Measurements from ENCODE around the gene NPAS1.

NPAS1 gene

GRCh38 chr19:47068246-47068645, 48.6 kb downstream of the NPAS1 start:
- TF ChIP-seq CTCF (IDR thresholded peaks at IDR 0.05; ENCODE audit: low read depth, low read length, poor library complexity, severe bottlenecking) (no peak), EZH2phosphoT487 (IDR thresholded peaks at IDR 0.05; ENCODE audit: borderline replicate concordance, low read length) (no peak)
- Histone ChIP-seq H3F3A (ENCODE audit: control insufficient read depth, insufficient read depth) (0 out of 2 replicates have a peak, but pooled peaks cover 2% of the 10 kb centered on the region), H3K27me3 (ENCODE audit: control insufficient read depth, low read length) (no peaks in the 10 kb centered on the region), H3K36me3 (ENCODE audit: control insufficient read depth, low read length) (peaks cover 89% of the 10 kb centered on the region), H4K20me1 (ENCODE audit: control insufficient read depth, insufficient read depth, low read depth, low read length) (peaks cover 7% of the 10 kb centered on the region; the same call in 1 of the 2 replicates), H3K4me1 (ENCODE audit: control insufficient read depth, low read length) (no peaks in the 10 kb centered on the region), H3K9me2 (replicated peaks; ENCODE audit: control insufficient read depth, low read length) (no peaks in the 10 kb centered on the region), H3K4me3 (ENCODE audit: low read length) (no peak overlapping the region), H3K79me2 (ENCODE audit: control insufficient read depth, low read length) (peaks cover 11% of the 10 kb centered on the region), H3K4me2 (ENCODE audit: low read length) (no peak overlapping the region), H3K9me3 (ENCODE audit: control insufficient read depth, insufficient read depth, low read length) (no peaks in the 10 kb centered on the region), H3K27ac (ENCODE audit: low read depth, low read length) (no peak overlapping the region)

GRCh38 chr19:47068876-47069406, 49.3 kb downstream of the NPAS1 start:
- Histone ChIP-seq H3F3A (ENCODE audit: control insufficient read depth, insufficient read depth) (no peaks in the 10 kb centered on the region), H3K27me3 (ENCODE audit: control insufficient read depth, low read length) (no peaks in the 10 kb centered on the region), H3K36me3 (ENCODE audit: control insufficient read depth, low read length) (peaks cover 92% of the 10 kb centered on the region), H3K4me1 (ENCODE audit: control insufficient read depth, low read length) (no peaks in the 10 kb centered on the region), H4K20me1 (ENCODE audit: control insufficient read depth, insufficient read depth, low read depth, low read length) (peaks cover 2% of the 10 kb centered on the region; the same call in 1 of the 2 replicates), H3K9me2 (replicated peaks; ENCODE audit: control insufficient read depth, low read length) (no peaks in the 10 kb centered on the region), H3K4me3 (ENCODE audit: low read length) (no peak overlapping the region), H3K27ac (ENCODE audit: low read depth, low read length) (no peak overlapping the region), H3K79me2 (ENCODE audit: control insufficient read depth, low read length) (peaks cover 16% of the 10 kb centered on the region), H3K9me3 (ENCODE audit: control insufficient read depth, insufficient read depth, low read length) (no peaks in the 10 kb centered on the region), H3K4me2 (ENCODE audit: low read length) (no peak overlapping the region)
- TF ChIP-seq EZH2phosphoT487 (IDR thresholded peaks at IDR 0.05; ENCODE audit: borderline replicate concordance, low read length) (no peak), CTCF (IDR thresholded peaks at IDR 0.05; ENCODE audit: low read depth, low read length, poor library complexity, severe bottlenecking) (no peak)

GRCh38 chr19:47069795-47070194, 50.2 kb downstream of the NPAS1 start:
- H3K27me3 ChIP-seq (ENCODE audit: control insufficient read depth, low read length) = no peaks in the 10 kb centered on the region
- no peak for TF ChIP-seq CTCF (IDR thresholded peaks at IDR 0.05; ENCODE audit: low read depth, low read length, poor library complexity, severe bottlenecking)
- no peak for TF ChIP-seq EZH2phosphoT487 (IDR thresholded peaks at IDR 0.05; ENCODE audit: borderline replicate concordance, low read length)
- peaks cover 95% of the 10 kb centered on the region for H3K36me3 ChIP-seq (ENCODE audit: control insufficient read depth, low read length)
- H3K4me3 ChIP-seq (ENCODE audit: low read length) = no peak overlapping the region
- no peaks in the 10 kb centered on the region for H3F3A ChIP-seq (ENCODE audit: control insufficient read depth, insufficient read depth)
- peaks cover 23% of the 10 kb centered on the region for H3K79me2 ChIP-seq (ENCODE audit: control insufficient read depth, low read length)
- H3K9me2 ChIP-seq (replicated peaks; ENCODE audit: control insufficient read depth, low read length) = no peaks in the 10 kb centered on the region
- no peaks in the 10 kb centered on the region for H4K20me1 ChIP-seq (ENCODE audit: control insufficient read depth, insufficient read depth, low read depth, low read length)
- H3K4me2 ChIP-seq (ENCODE audit: low read length) = no peak overlapping the region
- H3K27ac ChIP-seq (ENCODE audit: low read depth, low read length) = no peak overlapping the region
- H3K9me3 ChIP-seq (ENCODE audit: control insufficient read depth, insufficient read depth, low read length) = no peaks in the 10 kb centered on the region
- H3K4me1 ChIP-seq (ENCODE audit: control insufficient read depth, low read length) = no peaks in the 10 kb centered on the region

Measured in DOHH2 (cell line).